GM18498 (cell line): Measurements from ENCODE around the gene RPL37A.

Source experiments
- ATAC-seq: cut with Tn5 transposase; IDR thresholded peaks from one replicate; pipeline ENCODE4 v1.9.1; 2021; ENCODE audit warnings: mild to moderate bottlenecking, moderate library complexity; ENCODE audit not compliant: unreplicated experiment

RPL37A gene

GRCh38 chr2:216486708-216487107, 11.9 kb upstream of the RPL37A start:
- no peak for ATAC-seq

GRCh38 chr2:216490061-216490460, 8.6 kb upstream of the RPL37A start:
- ATAC-seq: no peak

- ATAC-seq: peak; percentile 69
Observed at GRCh38 chr2:216491793-216492596, 6.6 kb upstream of the RPL37A start.

GRCh38 chr2:216492597-216493333, 5.9 kb upstream of the RPL37A start:
- ATAC-seq: no peak

- no peak for ATAC-seq
Observed at GRCh38 chr2:216493334-216493685, 5.3 kb upstream of the RPL37A start.

GRCh38 chr2:216495656-216496055, 3.0 kb upstream of the RPL37A start:
- ATAC-seq: no peak

GRCh38 chr2:216497382-216498069, 1.1 kb upstream of the RPL37A start:
- no peak for ATAC-seq

- no peak for ATAC-seq
Observed at GRCh38 chr2:216498070-216498378, 620 bp upstream of the RPL37A start.

- no peak for ATAC-seq
Observed at GRCh38 chr2:216499641-216500218, 1.1 kb downstream of the RPL37A start.

- ATAC-seq: no peak
Observed at GRCh38 chr2:216500572-216500971, 1.9 kb downstream of the RPL37A start.

GRCh38 chr2:216501854-216502253, 3.2 kb downstream of the RPL37A start:
- no peak for ATAC-seq

GRCh38 chr2:216502381-216503158, 3.9 kb downstream of the RPL37A start:
- no peak for ATAC-seq

GRCh38 chr2:216503159-216503629, 4.5 kb downstream of the RPL37A start:
- no peak for ATAC-seq

- ATAC-seq: no peak
Observed at GRCh38 chr2:216503697-216504375, 5.2 kb downstream of the RPL37A start.

GRCh38 chr2:216504376-216504762, 5.7 kb downstream of the RPL37A start:
- no peak for ATAC-seq

GRCh38 chr2:216505133-216506106, 6.8 kb downstream of the RPL37A start:
- no peak for ATAC-seq

- no peak for ATAC-seq
Observed at GRCh38 chr2:216507220-216508160, 8.8 kb downstream of the RPL37A start.

GRCh38 chr2:216508229-216508628, 9.6 kb downstream of the RPL37A start:
- ATAC-seq: no peak
